GM11168 (cell line): ENCODE data around the gene PRODH2.
"Not testable (repeated sequence)": the region's sequence is repeated elsewhere in the genome, so short reads cannot be mapped to it uniquely, and the experiment has no call there.

ENCODE experiments used
- in situ Hi-C: fragments of 300-500 bp; cut with MboI; formaldehyde crosslinking; loops from one replicate; pipeline ENCODE4 v1.12.0; 2022; ENCODE audit warnings: low sequenced_read_pairs; ENCODE audit not compliant: unreplicated experiment

The PRODH2 gene

GRCh38 chr19:35783469-35784434 lies 28.9 kb downstream of the PRODH2 start:
- in situ Hi-C loops = no loop called here

- in situ Hi-C loops = no loop called here
Measured at GRCh38 chr19:35782589-35782988, 30.1 kb downstream of the PRODH2 start.

- in situ Hi-C loops = no loop called here
Measured at GRCh38 chr19:35781650-35782049, 31.0 kb downstream of the PRODH2 start.

GRCh38 chr19:35780717-35781116 lies 31.9 kb downstream of the PRODH2 start:
- in situ Hi-C loops = no loop called here

GRCh38 chr19:35780058-35780457 lies 32.6 kb downstream of the PRODH2 start:
- in situ Hi-C loops = no loop called here

GRCh38 chr19:35779033-35779432 lies 33.6 kb downstream of the PRODH2 start:
- in situ Hi-C loops = no loop called here

- in situ Hi-C loops = no loop called here
Measured at GRCh38 chr19:35777961-35778360, 34.7 kb downstream of the PRODH2 start.

GRCh38 chr19:35777086-35777841 lies 35.4 kb downstream of the PRODH2 start:
- in situ Hi-C loops = no loop called here

- in situ Hi-C loops = no loop called here
Measured at GRCh38 chr19:35776102-35776788, 36.4 kb downstream of the PRODH2 start.

- in situ Hi-C loops = no loop called here
Measured at GRCh38 chr19:35775298-35776101, 37.1 kb downstream of the PRODH2 start, which contains the start of gene ARHGAP33. TSS of gene ARHGAP33 (plus strand) at chr19:35775564. CDS start at chr19:35775659, 95 bp downstream.

- in situ Hi-C loops = no loop called here
Measured at GRCh38 chr19:35775046-35775297, 37.7 kb downstream of the PRODH2 start.

GRCh38 chr19:35774274-35775045 lies 38.2 kb downstream of the PRODH2 start:
- in situ Hi-C loops = no loop called here

- in situ Hi-C loops = no loop called here
Measured at GRCh38 chr19:35773020-35773806, 39.4 kb downstream of the PRODH2 start.

GRCh38 chr19:35772362-35772761 lies 40.3 kb downstream of the PRODH2 start:
- in situ Hi-C loops = not testable (repeated sequence)

- in situ Hi-C loops = no loop called here
Measured at GRCh38 chr19:35768082-35768421, 44.6 kb downstream of the PRODH2 start.

GRCh38 chr19:35767288-35768081 lies 45.2 kb downstream of the PRODH2 start:
- in situ Hi-C loops = no loop called here

GRCh38 chr19:35766571-35767104 lies 46.0 kb downstream of the PRODH2 start:
- in situ Hi-C loops = no loop called here
